22Rv1 (cell line): Measurements from ENCODE around the gene CLSTN3.

Source experiments
- H3K27ac ChIP-seq: fragments of 450-650 bp; 2 replicates; pipeline ENCODE4 v1.5.1; 2017
- CTCF ChIP-seq: fragments of 450-650 bp; IDR thresholded peaks from 2 replicates; pipeline ENCODE4 v1.5.1; 2017; ENCODE audit warnings: mild to moderate bottlenecking
- ZFX ChIP-seq: fragments of 450-650 bp; IDR thresholded peaks from 2 replicates; pipeline ENCODE4 v1.6.1; 2017; ENCODE audit warnings: antibody characterized with exemption, borderline replicate concordance

The CLSTN3 gene

GRCh38 chr12:7112041-7112440 is 18.1 kb upstream of the CLSTN3 start:
- no peak overlapping the region for H3K27ac ChIP-seq
- TF ChIP-seq CTCF (no peak), ZFX (no peak)

- TF ChIP-seq ZFX, result no peak
- TF ChIP-seq CTCF, result peak; percentile 97
- no peak overlapping the region for H3K27ac ChIP-seq
These were observed 16.7 kb upstream of the CLSTN3 start for GRCh38 chr12:7113389-7113871.

GRCh38 chr12:7114008-7114407 is 16.2 kb upstream of the CLSTN3 start:
- TF ChIP-seq ZFX (no peak), CTCF (no peak)
- no peak overlapping the region for H3K27ac ChIP-seq

GRCh38 chr12:7114851-7115250 is 15.3 kb upstream of the CLSTN3 start:
- TF ChIP-seq ZFX, result no peak
- no peak for TF ChIP-seq CTCF
- H3K27ac ChIP-seq, result no peak overlapping the region

GRCh38 chr12:7116196-7116595 is 14.0 kb upstream of the CLSTN3 start:
- H3K27ac ChIP-seq, result no peak overlapping the region
- TF ChIP-seq ZFX, result no peak
- no peak for TF ChIP-seq CTCF

- TF ChIP-seq CTCF, result no peak
- no peak overlapping the region for H3K27ac ChIP-seq
These were observed 13.3 kb upstream of the CLSTN3 start for GRCh38 chr12:7116916-7117315.

GRCh38 chr12:7117670-7118069 is 12.5 kb upstream of the CLSTN3 start:
- H3K27ac ChIP-seq, result no peak overlapping the region
- TF ChIP-seq ZFX (no peak), CTCF (no peak)

GRCh38 chr12:7118881-7119280 is 11.3 kb upstream of the CLSTN3 start:
- no peak overlapping the region for H3K27ac ChIP-seq
- TF ChIP-seq ZFX, result no peak
- TF ChIP-seq CTCF, result no peak
